ENCODE data around the gene CCNF. TPM values are rescaled to one million over a fixed set of nuclear protein-coding genes. Genes with fewer than 3 reads are reported as not detected.

The CCNF gene
- total RNA-seq, result 35.1 and 45.4 TPM in 2 replicates

GRCh38 chr16:2429034-2429770 lies at the start of gene CCNF:
TSS of gene CCNF (plus strand) at chr16:2429447. CDS start at chr16:2429482, 35 bp downstream.

GRCh38 chr16:2459647-2460390 lies 30.6 kb downstream of the CCNF start, which contains the start of gene TEDC2:
TSS of gene TEDC2 (plus strand) at chr16:2460109. CDS start at chr16:2460145, 36 bp downstream.

GRCh38 chr16:2471016-2471652 lies 41.9 kb downstream of the CCNF start, which contains the start of gene NTN3:
TSS of gene NTN3 (plus strand) at chr16:2471297. CDS start at chr16:2471702, 405 bp downstream.

GRCh38 chr16:2474877-2475412 lies 45.7 kb downstream of the CCNF start, which contains the start of gene TBC1D24:
TSS of gene TBC1D24 (plus strand) at chr16:2475127. CDS start at chr16:2496149, 21,022 bp downstream.

Other genes starting within 250 kb of the CCNF start
- 0.32 TPM in 1 of 2 replicates, not detected in the other for gene CASKIN1, start 232.8 kb upstream of the CCNF start, total RNA-seq
- 14.0 and 18.5 TPM in 2 replicates for gene MLST8, start 224.0 kb upstream of the CCNF start, total RNA-seq
- gene BRICD5, start 218.6 kb upstream of the CCNF start, total RNA-seq, result 3.3 and 8.1 TPM in 2 replicates
- gene PGP, start 214.6 kb upstream of the CCNF start, total RNA-seq, result 24.2 and 28.3 TPM in 2 replicates
- 30.2 and 36.2 TPM in 2 replicates for gene E4F1, start 205.9 kb upstream of the CCNF start, total RNA-seq
- 0.97 and 1.4 TPM in 2 replicates for gene DNASE1L2, start 193.0 kb upstream of the CCNF start, total RNA-seq
- 33.8 and 45.7 TPM in 2 replicates for gene ECI1, start 177.9 kb upstream of the CCNF start, total RNA-seq
- gene RNPS1, start 161.3 kb upstream of the CCNF start, total RNA-seq, result 67.0 and 81.9 TPM in 2 replicates
- gene ABCA3, start 88.7 kb upstream of the CCNF start, total RNA-seq, result 15.3 and 21.9 TPM in 2 replicates
- 7.4 and 9.1 TPM in 2 replicates for gene TEDC2, start 30.7 kb downstream of the CCNF start, total RNA-seq
- gene NTN3, start 41.9 kb downstream of the CCNF start, total RNA-seq, result not detected in 2 replicates
- 9.7 and 10.6 TPM in 2 replicates for gene TBC1D24, start 45.7 kb downstream of the CCNF start, total RNA-seq
- 4.3 and 4.5 TPM in 2 replicates for gene ATP6V0C, start 84.5 kb downstream of the CCNF start, total RNA-seq
- gene AMDHD2, start 90.9 kb downstream of the CCNF start, total RNA-seq, result 27.6 and 36.2 TPM in 2 replicates
- gene CEMP1, start 102.0 kb downstream of the CCNF start, total RNA-seq, result not detected in 2 replicates
- gene PDPK1, start 108.6 kb downstream of the CCNF start, total RNA-seq, result 16.2 and 26.7 TPM in 2 replicates